GM12891 (cell line): ENCODE data around the gene CIPC.

Source experiments
- POLR2A ChIP-seq: IDR thresholded peaks from 2 replicates; pipeline ENCODE4 v1.6.1; 2011; ENCODE audit warnings: low read depth, low read length, control low read depth
- SPI1 ChIP-seq: IDR thresholded peaks from 2 replicates; pipeline ENCODE4 v1.6.1; 2011; ENCODE audit warnings: low read depth, low read length, control low read depth

GRCh38 chr14:77059276-77059915 is 38.7 kb upstream of the CIPC start:
- no peak for TF ChIP-seq SPI1
- no peak for TF ChIP-seq POLR2A
